GOT3 (cell line): Measurements from ENCODE around the gene RNLS.

ENCODE experiments used
- DNase-seq: peaks from one replicate; lab custom pipeline; 2025; ENCODE audit warnings: mixed read lengths; lab: John Stamatoyannopoulos, UW

Gene RNLS

DNA sequence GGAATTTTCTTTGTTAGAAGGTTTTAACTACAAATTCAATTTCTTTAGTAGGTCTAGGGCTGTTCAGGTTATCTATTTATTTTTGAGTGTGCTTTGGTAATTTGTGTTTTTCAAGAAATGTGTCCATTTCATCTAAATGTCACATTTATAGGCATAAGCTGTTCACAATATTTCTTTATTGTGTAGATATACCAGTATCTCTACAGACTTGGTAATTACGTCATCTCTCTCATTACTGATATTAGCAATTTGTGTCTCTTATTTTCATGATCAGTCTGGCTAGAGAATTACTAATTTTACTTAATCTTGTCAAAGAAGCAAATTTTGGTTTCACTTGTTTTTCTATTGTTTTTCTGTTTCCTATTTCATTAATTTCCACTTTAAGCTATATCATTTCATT is 152.0 kb downstream of the RNLS start:
- no peak for DNase-seq

DNA sequence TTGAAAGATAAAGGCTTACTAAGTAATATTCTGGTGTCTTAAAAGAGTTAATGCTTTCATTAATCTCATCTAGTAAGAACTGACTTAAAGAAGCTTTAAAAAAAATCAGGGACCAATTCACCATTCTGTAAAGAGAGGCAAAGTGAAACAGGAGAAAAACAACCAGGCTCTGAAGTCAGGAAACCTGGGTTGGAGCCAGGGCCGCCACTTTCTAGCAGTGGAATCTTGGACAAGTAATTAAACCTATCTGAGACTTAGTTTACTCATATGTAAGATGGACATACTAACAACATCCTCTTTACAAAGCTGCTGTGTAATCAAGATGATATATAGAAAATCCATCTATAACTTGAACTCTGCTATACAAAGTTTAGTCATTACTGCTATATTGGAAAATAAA is 154.1 kb downstream of the RNLS start:
- no peak for DNase-seq

GRCh38 chr10:88428442-88428841 is 154.7 kb downstream of the RNLS start:
- no peak for DNase-seq

DNA sequence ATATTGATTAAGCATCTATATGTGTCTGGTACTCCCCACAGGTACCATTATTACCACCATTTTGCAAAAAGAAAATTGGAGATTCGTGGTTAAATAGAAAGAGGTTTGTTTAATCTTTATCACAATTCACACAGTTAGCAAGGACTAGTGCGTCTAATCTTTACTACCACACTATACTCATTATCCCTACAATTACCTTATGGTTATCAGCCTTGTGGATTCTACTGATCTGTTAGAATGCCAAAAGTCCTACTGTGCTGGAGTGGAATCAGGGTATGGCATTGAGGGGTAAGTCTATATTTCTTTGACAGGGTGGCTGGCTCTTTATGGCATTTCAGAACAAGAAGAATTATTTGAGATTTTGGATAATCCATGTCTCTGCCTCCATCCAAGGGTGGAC is 156.1 kb downstream of the RNLS start:
- DNase-seq, result no peak

DNA sequence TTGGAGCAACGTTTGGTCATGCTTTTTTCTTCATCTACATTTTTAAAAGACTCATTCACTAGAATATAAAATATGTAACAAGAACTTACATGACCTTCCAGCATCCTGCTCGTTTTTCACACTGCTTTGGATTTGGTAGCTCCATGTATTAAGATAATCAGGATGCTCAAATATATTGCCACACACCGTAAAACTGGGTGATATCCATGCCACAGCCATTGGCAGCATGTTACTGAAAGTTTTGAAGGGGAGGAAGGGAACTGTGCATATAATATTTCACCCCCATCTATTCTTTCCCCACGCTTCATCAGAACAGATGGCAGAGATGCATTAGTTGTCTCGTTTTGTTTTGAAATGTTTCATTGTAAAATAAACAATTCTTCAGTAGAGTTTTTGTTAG is 158.2 kb downstream of the RNLS start:
- no peak for DNase-seq

GRCh38 chr10:88423732-88424131 is 159.4 kb downstream of the RNLS start:
- DNase-seq, result no peak

- no peak for DNase-seq
These were observed 161.5 kb downstream of the RNLS start for GRCh38 chr10:88421590-88421989.

DNA sequence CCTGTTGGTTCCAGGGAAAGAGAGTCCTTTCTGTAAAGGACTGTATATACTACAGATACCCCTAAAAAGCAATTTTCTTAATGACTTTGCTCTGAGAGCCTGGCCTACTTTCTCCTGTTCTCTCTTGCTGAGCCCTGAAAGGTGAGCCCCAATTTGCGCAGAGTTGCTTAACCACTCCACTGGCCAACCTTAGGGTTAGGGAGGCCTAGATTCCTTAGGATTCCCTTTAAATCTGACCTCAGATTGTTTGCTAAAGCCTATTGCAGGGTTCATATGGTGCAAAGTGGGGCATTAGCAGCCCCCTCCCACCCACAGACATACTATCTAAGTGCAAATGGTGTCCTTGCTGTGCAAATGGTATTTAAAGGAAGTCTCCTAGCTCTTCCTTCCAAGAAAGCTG is 164.2 kb downstream of the RNLS start:
- no peak for DNase-seq

DNA sequence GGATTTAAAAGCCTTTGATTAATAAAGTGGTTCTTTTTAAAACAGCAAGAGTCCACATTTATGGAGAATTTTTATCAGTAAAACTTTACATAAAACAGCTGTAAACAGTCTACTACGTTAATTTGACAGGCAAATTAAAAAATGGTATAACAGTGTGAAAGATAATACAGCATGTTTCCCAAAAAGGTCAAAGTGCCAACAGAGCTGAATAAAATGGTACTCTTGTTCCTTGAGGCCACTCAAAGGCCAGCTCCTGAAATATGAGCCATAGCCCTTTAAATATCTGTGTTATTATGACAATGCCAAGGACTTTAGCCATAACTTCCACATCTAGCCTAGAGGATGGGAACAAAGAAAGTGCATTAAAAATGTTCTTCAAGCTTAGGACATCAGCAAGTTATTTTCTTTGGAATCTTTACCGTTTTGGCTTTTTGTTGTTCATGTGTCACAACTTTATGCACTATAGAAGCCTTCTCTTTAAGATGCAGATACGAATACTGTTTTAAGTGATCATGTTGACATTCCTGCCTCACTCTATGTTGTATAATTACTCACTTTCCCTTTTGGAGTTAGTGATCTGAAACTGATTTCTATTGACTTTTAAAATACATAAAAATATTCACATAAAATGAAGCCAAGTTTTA is 165.6 kb downstream of the RNLS start:
- DNase-seq, result no peak

DNA sequence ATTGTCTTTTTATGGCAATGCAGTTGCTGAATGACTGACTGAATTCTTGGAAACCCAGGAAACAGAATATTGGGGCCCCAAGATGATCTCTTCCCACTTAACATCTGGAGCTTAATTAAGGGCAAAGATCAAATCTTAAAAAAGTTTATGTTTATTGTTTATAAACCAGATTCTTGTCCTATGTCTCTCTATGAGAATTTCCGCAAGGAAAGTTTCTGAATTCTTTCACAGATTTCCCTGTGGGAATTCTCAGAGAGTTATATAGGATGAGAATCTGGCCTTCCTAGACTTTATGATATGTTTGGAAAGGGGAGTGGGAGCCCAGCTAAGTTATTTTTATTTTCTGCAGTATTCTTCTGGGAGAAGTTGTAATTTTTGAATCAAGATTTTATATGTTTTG is 166.3 kb downstream of the RNLS start:
- no peak for DNase-seq

GRCh38 chr10:88415533-88416130 is 167.5 kb downstream of the RNLS start:
- DNase-seq, result no peak

- no peak for DNase-seq
These were observed 169.7 kb downstream of the RNLS start for GRCh38 chr10:88413412-88413811.

DNA sequence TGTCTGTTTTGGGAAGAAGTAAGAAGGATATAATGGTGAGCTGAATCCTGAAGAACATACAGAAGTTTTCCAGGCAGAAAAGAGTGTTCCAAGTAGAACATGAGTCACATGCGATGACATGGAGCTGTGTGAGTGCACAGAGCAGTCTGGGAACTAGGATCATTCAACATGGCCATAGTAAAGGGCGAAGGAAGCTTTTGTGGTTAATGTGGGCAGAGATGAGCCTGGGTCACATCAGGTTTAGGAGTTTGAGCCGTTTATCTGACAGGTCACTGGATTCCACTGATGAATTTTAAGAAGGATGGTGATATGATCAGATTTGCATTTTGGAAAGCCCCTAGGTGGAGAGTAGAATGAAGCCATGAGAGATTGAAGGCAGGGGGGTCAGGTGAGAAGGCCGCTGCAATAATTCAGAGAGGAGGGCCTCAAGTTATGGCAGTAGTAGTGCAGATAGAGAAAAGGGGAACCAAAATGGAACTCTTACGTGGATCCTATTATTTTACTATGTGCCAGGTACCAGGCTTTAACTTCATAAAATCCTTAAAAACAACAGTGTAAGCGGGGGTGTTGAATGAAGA is 171.3 kb downstream of the RNLS start:
- DNase-seq, result no peak

- DNase-seq, result no peak
These were observed 173.3 kb downstream of the RNLS start for GRCh38 chr10:88409824-88410223.

DNA sequence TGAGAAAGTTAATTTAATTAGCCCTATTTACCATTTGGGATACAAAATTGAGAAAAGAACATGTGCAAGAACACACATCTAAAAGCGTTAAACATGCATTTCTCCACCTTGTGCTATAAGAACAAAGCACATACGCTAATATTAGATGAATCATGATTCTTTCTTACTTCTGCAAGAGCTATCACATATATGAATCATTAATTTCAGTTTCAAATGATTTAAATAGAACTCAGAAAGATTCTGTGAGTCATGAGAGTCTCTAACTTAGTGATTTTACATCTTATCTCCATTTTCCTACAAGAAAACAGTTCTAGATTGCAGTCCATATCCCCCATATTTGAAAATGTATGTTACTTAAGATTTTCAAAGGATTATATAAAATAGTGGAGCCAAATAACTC is 173.9 kb downstream of the RNLS start:
- no peak for DNase-seq

DNA sequence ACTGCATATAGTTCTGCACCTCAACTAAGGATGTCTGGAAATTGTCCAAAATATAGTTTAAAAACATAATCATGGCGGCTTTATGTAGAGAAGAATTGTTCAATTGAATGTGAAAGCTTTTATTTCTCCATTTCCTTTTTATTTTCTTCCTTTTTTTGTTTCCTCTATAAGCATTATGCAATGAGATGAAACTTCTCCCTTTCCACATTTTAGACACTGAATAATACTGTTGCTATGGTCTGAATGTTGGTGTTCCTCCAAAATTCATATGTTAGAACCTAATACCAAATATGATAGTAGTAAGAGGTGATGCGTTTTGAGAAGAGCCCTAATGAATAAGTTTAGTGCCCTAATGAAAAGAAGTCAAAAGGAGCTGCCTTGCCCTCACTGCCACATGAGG is 175.0 kb downstream of the RNLS start:
- no peak for DNase-seq

GRCh38 chr10:88404133-88404532 is 179.0 kb downstream of the RNLS start:
- no peak for DNase-seq

DNA sequence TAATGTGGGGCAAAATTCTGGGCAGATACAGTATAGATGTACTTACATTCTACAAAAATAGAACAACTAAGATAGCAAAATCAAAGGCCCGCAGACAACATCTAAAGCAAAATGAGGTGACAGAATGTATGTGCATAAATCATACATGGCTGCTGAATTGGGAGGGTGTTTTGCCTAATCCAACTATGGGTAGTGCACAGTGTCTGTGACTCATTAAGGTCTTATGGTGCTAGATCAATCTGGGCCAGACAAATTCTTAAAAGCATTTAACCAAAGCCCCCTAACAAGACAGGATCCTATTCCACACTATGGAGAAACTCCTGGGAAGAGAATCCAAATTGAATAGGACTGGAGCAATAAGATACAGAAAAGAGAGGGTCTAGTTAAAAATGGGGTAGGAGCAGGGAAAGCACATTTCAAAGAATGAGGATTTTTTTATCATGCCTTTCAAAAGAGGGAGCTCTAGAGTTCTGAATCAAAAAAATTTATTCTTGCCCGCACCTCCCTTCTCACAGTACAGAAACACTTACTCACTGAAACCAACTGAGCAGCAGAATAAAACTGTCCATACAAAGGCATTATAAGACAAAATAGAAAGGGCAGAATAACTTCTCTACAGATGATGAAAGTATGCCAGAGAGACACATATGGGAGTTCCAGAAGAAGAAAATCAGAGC is 181.3 kb downstream of the RNLS start:
- DNase-seq, result no peak

GRCh38 chr10:88399240-88399639 is 183.9 kb downstream of the RNLS start:
- no peak for DNase-seq

DNA sequence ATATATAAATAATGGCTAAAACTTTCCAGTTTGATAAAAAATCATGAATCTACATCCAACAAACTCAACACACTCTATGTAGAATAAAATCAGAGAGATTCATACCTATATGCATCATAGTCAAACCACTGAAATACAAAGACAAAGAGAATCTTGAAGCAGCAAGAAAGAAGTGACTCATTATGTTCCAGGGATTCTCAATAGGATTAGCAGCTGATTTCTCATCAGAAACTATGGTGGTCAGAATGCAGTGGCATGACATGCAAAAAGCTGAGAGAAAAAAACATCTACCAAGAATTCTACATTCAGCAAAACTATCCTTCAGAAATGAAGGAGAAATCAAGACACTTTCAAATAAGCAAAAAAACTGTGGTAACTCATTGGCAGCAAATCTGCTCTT is 187.4 kb downstream of the RNLS start:
- DNase-seq, result no peak

GRCh38 chr10:88392222-88392621 is 190.9 kb downstream of the RNLS start:
- DNase-seq, result no peak

DNA sequence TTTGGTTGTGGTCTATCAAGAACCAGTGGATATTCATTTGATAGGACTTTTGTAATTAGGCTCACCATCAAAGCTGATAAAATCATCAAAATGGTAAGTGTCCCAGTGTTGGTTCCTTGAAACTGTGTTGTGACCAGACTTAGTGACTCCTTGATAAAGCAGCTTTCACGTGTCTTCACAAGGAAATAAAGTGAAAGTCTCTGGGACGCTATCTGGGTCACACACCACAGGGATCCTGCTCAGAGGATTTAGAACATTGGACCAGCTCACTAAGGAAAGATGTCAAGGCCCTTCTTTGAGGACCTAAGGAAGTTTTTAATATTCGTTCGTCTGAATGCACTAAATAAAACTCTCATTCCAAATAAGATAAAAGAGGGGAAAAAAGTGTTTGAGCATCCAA is 193.1 kb downstream of the RNLS start:
- DNase-seq, result no peak

- DNase-seq, result no peak
These were observed 193.7 kb downstream of the RNLS start for GRCh38 chr10:88389456-88389855.
